Lung (tissue), 12 donors: ENCODE results near the gene LARP1. TPM values are rescaled to one million over a fixed set of nuclear protein-coding genes. Genes with fewer than 3 reads are reported as not detected.
A peak's percentile ranks its signal among the peaks of the same experiment; 100 is the strongest.

ENCODE experiments used
- ATAC-seq: fragments of 200-7000 bp; cut with Tn5 transposase; one replicate; pipeline ENCODE4 v1.9.1; 2020; ENCODE audit warnings: moderate number of reproducible peaks; ENCODE audit not compliant: insufficient read depth, low FRiP score
- DNase-seq, 3 donors: peaks; one replicate each; pipeline ENCODE4 v3.0.0-alpha.2; 2013 to 2017
- H3K27ac ChIP-seq, 2 donors: one replicate each; pipeline ENCODE4 v1.5.1; 2013; ENCODE audit warnings: mild to moderate bottlenecking in 2 of 2, moderate library complexity in 2 of 2, control low read depth in 1 of 2, inconsistent platforms in 1 of 2, low read depth in 1 of 2, low read length in 1 of 2
- H3K27me3 ChIP-seq, 3 donors: one replicate each; pipeline ENCODE4 v1.5.1; 2013; ENCODE audit warnings: low read length in 2 of 3; ENCODE audit not compliant: control insufficient read depth in 3 of 3, insufficient read depth in 3 of 3
- H3K36me3 ChIP-seq, 4 donors: one replicate each; pipeline ENCODE4 v1.5.1; 2013; ENCODE audit warnings: low read length in 4 of 4, mild to moderate bottlenecking in 1 of 4, moderate library complexity in 1 of 4; ENCODE audit not compliant: control insufficient read depth in 4 of 4, insufficient read depth in 4 of 4
- H3K4me1 ChIP-seq, 5 donors: one replicate each; pipeline ENCODE4 v1.5.1; 2013; ENCODE audit warnings: low read length in 5 of 5, mild to moderate bottlenecking in 2 of 5, moderate library complexity in 1 of 5; ENCODE audit not compliant: control insufficient read depth in 5 of 5, insufficient read depth in 5 of 5
- H3K4me3 ChIP-seq: one replicate; pipeline ENCODE4 v1.5.1; 2013; ENCODE audit warnings: mild to moderate bottlenecking, control low read depth, moderate library complexity
- H3K9ac ChIP-seq, 2 donors: one replicate each; pipeline ENCODE4 v1.5.1; 2013; ENCODE audit warnings: low read length in 2 of 2, control low read depth in 1 of 2; ENCODE audit not compliant: insufficient read depth in 1 of 2
- H3K9me3 ChIP-seq, 4 donors: one replicate each; pipeline ENCODE4 v1.5.1; 2013; ENCODE audit warnings: low read length in 3 of 4, mild to moderate bottlenecking in 1 of 4, moderate library complexity in 1 of 4; ENCODE audit not compliant: control insufficient read depth in 4 of 4, insufficient read depth in 3 of 4
- WGBS, 2 donors: extraction: QIAGEN DNeasy Blood & Tissue Kit; methylation state at CpG; one replicate each; pipeline ENCODE4 v1.1.7; 2013; 5-methylcytosine and 5-hydroxymethylcytosine counted together
- polyA plus RNA-seq, 2 donors: library from polyadenylated mRNA; stranded (reverse); fragments of 200-250 nt; gene quantifications; one replicate each; pipeline ENCODE4 v1.2.1, GENCODE V29; 2013
- total RNA-seq, 2 donors: library from RNA; depleted of rRNA in 1 of 2; stranded (reverse); fragments of >200 nt in 1 of 2; gene quantifications; one replicate each; pipeline ENCODE4 v1.2.1, GENCODE V29; 2014 to 2021
- TF ChIP-seq, protein P1 (sequence below): IDR thresholded peaks from 2 replicates; pipeline ENCODE4 v1.5.1; 2012; ENCODE audit warnings: mild to moderate bottlenecking; ENCODE audit errors: control extremely low read depth, extremely low read depth
- donor health status: control.
- donor health status: control.
- donor health status: Bipolar disorder and iron deficiency.
- donor health status: healthy.
- donor health status: DM: yes; HTN: yes; CAD: no.

The LARP1 gene
- total and polyA plus RNA-seq, 4 donors: 30.5 to 199 (median 61.7) TPM

GRCh38 chr5:154737667-154738320, 17.4 kb upstream of the LARP1 start:
- H3K4me1 ChIP-seq: peaks cover 0 to 13% (median 0%) of the 10 kb centered on the region in 5 donors
- H3K4me3 ChIP-seq: no peak overlapping the region
- H3K36me3 ChIP-seq: no peaks in the 10 kb centered on the region
- no peak for DNase-seq
- H3K9me3 ChIP-seq: no peaks in the 10 kb centered on the region
- no peak for ATAC-seq
- H3K9ac ChIP-seq: no peak overlapping the region
- TF ChIP-seq, protein P1, sequence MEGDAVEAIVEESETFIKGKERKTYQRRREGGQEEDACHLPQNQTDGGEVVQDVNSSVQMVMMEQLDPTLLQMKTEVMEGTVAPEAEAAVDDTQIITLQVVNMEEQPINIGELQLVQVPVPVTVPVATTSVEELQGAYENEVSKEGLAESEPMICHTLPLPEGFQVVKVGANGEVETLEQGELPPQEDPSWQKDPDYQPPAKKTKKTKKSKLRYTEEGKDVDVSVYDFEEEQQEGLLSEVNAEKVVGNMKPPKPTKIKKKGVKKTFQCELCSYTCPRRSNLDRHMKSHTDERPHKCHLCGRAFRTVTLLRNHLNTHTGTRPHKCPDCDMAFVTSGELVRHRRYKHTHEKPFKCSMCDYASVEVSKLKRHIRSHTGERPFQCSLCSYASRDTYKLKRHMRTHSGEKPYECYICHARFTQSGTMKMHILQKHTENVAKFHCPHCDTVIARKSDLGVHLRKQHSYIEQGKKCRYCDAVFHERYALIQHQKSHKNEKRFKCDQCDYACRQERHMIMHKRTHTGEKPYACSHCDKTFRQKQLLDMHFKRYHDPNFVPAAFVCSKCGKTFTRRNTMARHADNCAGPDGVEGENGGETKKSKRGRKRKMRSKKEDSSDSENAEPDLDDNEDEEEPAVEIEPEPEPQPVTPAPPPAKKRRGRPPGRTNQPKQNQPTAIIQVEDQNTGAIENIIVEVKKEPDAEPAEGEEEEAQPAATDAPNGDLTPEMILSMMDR: no peak
- 76 to 90% methylated on average over 6 of the region's 6 CpGs for WGBS, 2 donors
- no peaks in the 10 kb centered on the region for H3K27me3 ChIP-seq
- H3K27ac ChIP-seq: no peak overlapping the region

DNA sequence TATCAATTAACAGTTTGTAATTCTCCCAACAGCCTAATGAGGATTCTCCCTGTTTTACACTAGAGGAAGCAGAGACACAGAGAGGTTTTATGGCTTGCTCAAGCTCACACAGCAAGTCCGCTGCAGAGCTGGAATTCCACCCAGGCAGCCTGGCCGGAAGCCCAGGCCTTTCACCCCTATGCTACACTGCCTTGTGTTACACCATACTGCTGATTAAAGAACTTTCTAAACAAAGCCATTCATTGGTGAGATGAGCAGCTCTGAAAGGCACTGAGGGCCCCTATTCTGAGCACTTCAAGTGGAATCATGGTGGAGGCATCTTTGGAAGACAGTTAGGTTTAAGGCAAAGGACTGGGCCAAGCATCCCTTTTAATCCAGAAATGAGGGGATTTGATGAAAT, 14.7 kb upstream of the LARP1 start:
- DNase-seq (peak; percentile 81 to 91 (median 82)), ATAC-seq (no peak)
- Histone ChIP-seq H3K27me3 (no peaks in the 10 kb centered on the region), H3K36me3 (no peaks in the 10 kb centered on the region), H3K9me3 (no peaks in the 10 kb centered on the region), H3K4me3 (no peak overlapping the region), H3K4me1 (peaks cover 0 to 13% (median 0%) of the 10 kb centered on the region in 5 donors), H3K9ac (no peak overlapping the region), H3K27ac (no peak overlapping the region)
- TF ChIP-seq, protein P1: no peak
- WGBS, 2 donors: 82 to 94% methylated on average over 2 of the region's 2 CpGs

GRCh38 chr5:154740957-154741356, 14.2 kb upstream of the LARP1 start:
- Histone ChIP-seq H3K4me3 (no peak overlapping the region), H3K9me3 (no peaks in the 10 kb centered on the region), H3K27me3 (no peaks in the 10 kb centered on the region), H3K9ac (peak overlapping the region in 1 of 2 donors; percentile 28), H3K36me3 (no peaks in the 10 kb centered on the region), H3K27ac (no peak overlapping the region), H3K4me1 (peaks cover 0 to 13% (median 0%) of the 10 kb centered on the region in 5 donors)
- ATAC-seq (peak; percentile 41), DNase-seq (peak in 2 of 3 donors; percentile 20 to 54)
- 80 to 84% methylated on average over 5 of the region's 5 CpGs for WGBS, 2 donors
- TF ChIP-seq, protein P1: no peak
